Hair follicle dermal papilla cell (primary cell): ENCODE measurements around the gene PPDPF. TPM values are rescaled to one million over a fixed set of nuclear protein-coding genes. Genes with fewer than 3 reads are reported as not detected.

Experiments used
- total RNA-seq: library from RNA; depleted of rRNA; stranded (reverse); fragments of >200 nt; gene quantifications from 2 replicates; pipeline ENCODE4 v1.2.3, GENCODE V29; 2012

Gene PPDPF
- 55.9 and 56.3 TPM in 2 replicates for total RNA-seq

GRCh38 chr20:63520504-63520933, at the start of gene PPDPF:
Gene PPDPF (plus strand): TSS chr20:63520765. CDS start chr20:63521309, 544 bp downstream.

GRCh38 chr20:63471981-63472831, 48.4 kb upstream of the PPDPF start, which contains the start of gene KCNQ2:
Gene KCNQ2 (minus strand): TSS chr20:63472655. CDS start chr20:63472463, 192 bp downstream.

GRCh38 chr20:63498960-63499337, 21.6 kb upstream of the PPDPF start, which contains the start of gene EEF1A2:
Gene EEF1A2 (minus strand): TSS chr20:63499083. CDS start chr20:63497763, 1,320 bp downstream.

GRCh38 chr20:63536997-63537524, 16.5 kb downstream of the PPDPF start, which contains the start of gene PTK6:
Gene PTK6 (minus strand): TSS chr20:63537376. CDS start chr20:63537314, 62 bp downstream.

GRCh38 chr20:63547725-63548480, 27.3 kb downstream of the PPDPF start, which contains the start of gene SRMS:
Gene SRMS (minus strand): TSS chr20:63547749. CDS start chr20:63547463, 286 bp downstream.

GRCh38 chr20:63553933-63554290, 33.3 kb downstream of the PPDPF start, which contains the start of gene FNDC11:
Gene FNDC11 (plus strand): TSS chr20:63554159. CDS start chr20:63555664, 1,505 bp downstream.

Other genes starting within 250 kb of the PPDPF start
- gene ARFGAP1, start 248.0 kb upstream of the PPDPF start, total RNA-seq: 108 and 115 TPM in 2 replicates
- gene COL20A1, start 227.6 kb upstream of the PPDPF start, total RNA-seq: not detected in 2 replicates
- not detected in 2 replicates for gene CHRNA4, start 159.4 kb upstream of the PPDPF start, total RNA-seq
- not detected in 2 replicates for gene KCNQ2, start 48.1 kb upstream of the PPDPF start, total RNA-seq
- gene EEF1A2, start 21.7 kb upstream of the PPDPF start, total RNA-seq: under 0.01 and 0.24 TPM in 2 replicates
- under 0.01 and 0.12 TPM in 2 replicates for gene PTK6, start 16.6 kb downstream of the PPDPF start, total RNA-seq
- not detected in 2 replicates for gene SRMS, start 27.0 kb downstream of the PPDPF start, total RNA-seq
- 0.65 and 0.73 TPM in 2 replicates for gene FNDC11, start 33.4 kb downstream of the PPDPF start, total RNA-seq
- gene HELZ2, start 53.5 kb downstream of the PPDPF start, total RNA-seq: 56.1 and 77.4 TPM in 2 replicates
- 15.1 and 16.6 TPM in 2 replicates for gene GMEB2, start 106.3 kb downstream of the PPDPF start, total RNA-seq
- gene STMN3, start 132.7 kb downstream of the PPDPF start, total RNA-seq: 10.0 and 12.0 TPM in 2 replicates
- gene RTEL1, start 137.5 kb downstream of the PPDPF start, total RNA-seq: 16.9 and 21.3 TPM in 2 replicates
- gene TNFRSF6B, start 175.9 kb downstream of the PPDPF start, total RNA-seq: 2.2 and 8.0 TPM in 2 replicates
- gene ARFRP1, start 187.2 kb downstream of the PPDPF start, total RNA-seq: 26.6 and 32.0 TPM in 2 replicates
- 14.1 and 16.4 TPM in 2 replicates for gene ZGPAT, start 187.3 kb downstream of the PPDPF start, total RNA-seq
- 4.5 and 4.6 TPM in 2 replicates for gene LIME1, start 215.9 kb downstream of the PPDPF start, total RNA-seq
- 41.5 and 45.7 TPM in 2 replicates for gene SLC2A4RG, start 219.0 kb downstream of the PPDPF start, total RNA-seq